GM12873 (cell line): ENCODE data around the gene SPACA1.

Source experiments
- CTCF ChIP-seq: IDR thresholded peaks from 2 replicates; pipeline ENCODE4 v1.5.1; 2012; ENCODE audit warnings: low read depth, mild to moderate bottlenecking, moderate library complexity, low read length, control low read depth; ENCODE audit not compliant: insufficient read depth; ENCODE audit errors: missing control alignments

The SPACA1 gene

GRCh38 chr6:88013554-88013953 lies 34.1 kb upstream of the SPACA1 start:
- peak; percentile 36 for TF ChIP-seq CTCF

- no peak for TF ChIP-seq CTCF
These were observed 27.2 kb upstream of the SPACA1 start for GRCh38 chr6:88020439-88020838.

GRCh38 chr6:88024696-88025095 lies 22.9 kb upstream of the SPACA1 start:
- TF ChIP-seq CTCF, result no peak

GRCh38 chr6:88031550-88031949 lies 16.1 kb upstream of the SPACA1 start:
- no peak for TF ChIP-seq CTCF

- TF ChIP-seq CTCF, result no peak
These were observed 3.1 kb upstream of the SPACA1 start for GRCh38 chr6:88044530-88044929.

GRCh38 chr6:88045521-88046136 lies 2.0 kb upstream of the SPACA1 start:
- TF ChIP-seq CTCF, result no peak

GRCh38 chr6:88048578-88048977 lies 937 bp downstream of the SPACA1 start:
- no peak for TF ChIP-seq CTCF
